HCT116 (cell line): Measurements from ENCODE around the gene C20orf204.

ENCODE experiments used
- CEBPB ChIP-seq: IDR thresholded peaks from 2 replicates; pipeline ENCODE4 v1.6.1; 2012; ENCODE audit warnings: low read depth
- EZH2 ChIP-seq: fragments of 200-600 bp; sonication (generic); IDR thresholded peaks from 2 replicates; pipeline ENCODE4 v1.6.1; 2017; ENCODE audit warnings: antibody characterized with exemption, mixed run types
- JUND ChIP-seq: IDR thresholded peaks from 2 replicates; pipeline ENCODE4 v1.6.1; 2012
- POLR2A ChIP-seq: IDR thresholded peaks from 2 replicates; pipeline ENCODE4 v1.7.0; 2011; ENCODE audit warnings: borderline replicate concordance; ENCODE audit not compliant: insufficient read depth, insufficient read length; ENCODE audit errors: extremely low read depth
- POLR2AphosphoS5 ChIP-seq: IDR thresholded peaks from 2 replicates; pipeline ENCODE4 v1.6.1; 2011; ENCODE audit warnings: mild to moderate bottlenecking, low read depth, low read length, moderate library complexity
- REST ChIP-seq: IDR thresholded peaks from 2 replicates; pipeline ENCODE4 v1.6.1; 2012; ENCODE audit warnings: low read depth
- SIN3A ChIP-seq: IDR thresholded peaks from 2 replicates; pipeline ENCODE4 v1.6.1; 2012; ENCODE audit warnings: low read depth
- SRF ChIP-seq: IDR thresholded peaks from 2 replicates; pipeline ENCODE4 v1.6.1; 2012; ENCODE audit warnings: low read depth
- TCF7L2 ChIP-seq: IDR thresholded peaks from 2 replicates; pipeline ENCODE4 v1.7.0; 2011; ENCODE audit warnings: borderline replicate concordance, inconsistent platforms; ENCODE audit not compliant: insufficient read depth, insufficient read length; ENCODE audit errors: extremely low read depth
- YY1 ChIP-seq: IDR thresholded peaks from 2 replicates; pipeline ENCODE4 v1.6.1; 2011; ENCODE audit warnings: low read length, low read depth, moderate library complexity, mild to moderate bottlenecking; ENCODE audit not compliant: insufficient replicate concordance; ENCODE audit errors: extremely low read depth
- ZFX ChIP-seq: fragments of 450-650 bp; IDR thresholded peaks from 2 replicates; pipeline ENCODE4 v1.6.1; 2017
- TF ChIP-seq, protein P1 (sequence below), 3 experiments: fragments of 200-600 bp in 1 of 3; sonication (generic) in 1 of 3; IDR thresholded peaks in 2 of 3; conservative IDR thresholded peaks in 1 of 3; 2 replicates each; pipeline ENCODE4 v1.5.1; 2012 to 2017; ENCODE audit warnings: low read depth in 2 of 3, low read length in 2 of 3, antibody characterized with exemption in 1 of 3, borderline replicate concordance in 1 of 3, control low read depth in 1 of 3, mild to moderate bottlenecking in 1 of 3, mixed read lengths in 1 of 3, mixed run types in 1 of 3, moderate library complexity in 1 of 3; ENCODE audit not compliant: insufficient read depth in 1 of 3
- TF ChIP-seq, protein P2 (sequence below): IDR thresholded peaks from 2 replicates; pipeline ENCODE4 v1.6.1; 2012

GRCh38 chr20:64055396-64055892, 19.5 kb downstream of the C20orf204 start:
- TF ChIP-seq SRF (no peak), REST (no peak), POLR2A (no peak), SIN3A (no peak), JUND (no peak), POLR2AphosphoS5 (no peak), TCF7L2 (no peak), EZH2 (no peak), ZFX (no peak), CEBPB (no peak), YY1 (no peak)
- TF ChIP-seq, protein P1, sequence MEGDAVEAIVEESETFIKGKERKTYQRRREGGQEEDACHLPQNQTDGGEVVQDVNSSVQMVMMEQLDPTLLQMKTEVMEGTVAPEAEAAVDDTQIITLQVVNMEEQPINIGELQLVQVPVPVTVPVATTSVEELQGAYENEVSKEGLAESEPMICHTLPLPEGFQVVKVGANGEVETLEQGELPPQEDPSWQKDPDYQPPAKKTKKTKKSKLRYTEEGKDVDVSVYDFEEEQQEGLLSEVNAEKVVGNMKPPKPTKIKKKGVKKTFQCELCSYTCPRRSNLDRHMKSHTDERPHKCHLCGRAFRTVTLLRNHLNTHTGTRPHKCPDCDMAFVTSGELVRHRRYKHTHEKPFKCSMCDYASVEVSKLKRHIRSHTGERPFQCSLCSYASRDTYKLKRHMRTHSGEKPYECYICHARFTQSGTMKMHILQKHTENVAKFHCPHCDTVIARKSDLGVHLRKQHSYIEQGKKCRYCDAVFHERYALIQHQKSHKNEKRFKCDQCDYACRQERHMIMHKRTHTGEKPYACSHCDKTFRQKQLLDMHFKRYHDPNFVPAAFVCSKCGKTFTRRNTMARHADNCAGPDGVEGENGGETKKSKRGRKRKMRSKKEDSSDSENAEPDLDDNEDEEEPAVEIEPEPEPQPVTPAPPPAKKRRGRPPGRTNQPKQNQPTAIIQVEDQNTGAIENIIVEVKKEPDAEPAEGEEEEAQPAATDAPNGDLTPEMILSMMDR (IDR thresholded peaks at IDR 0.05 in 2 of 3, conservative IDR thresholded peaks at IDR 0.05 in 1 of 3; ENCODE audit: borderline replicate concordance in 1 of 3, insufficient read depth in 1 of 3, low read depth in 2 of 3, low read length in 2 of 3): no peak
- TF ChIP-seq, protein P2, sequence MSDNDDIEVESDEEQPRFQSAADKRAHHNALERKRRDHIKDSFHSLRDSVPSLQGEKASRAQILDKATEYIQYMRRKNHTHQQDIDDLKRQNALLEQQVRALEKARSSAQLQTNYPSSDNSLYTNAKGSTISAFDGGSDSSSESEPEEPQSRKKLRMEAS: no peak
